Measurements from ENCODE around the gene GABRA4.

DNA sequence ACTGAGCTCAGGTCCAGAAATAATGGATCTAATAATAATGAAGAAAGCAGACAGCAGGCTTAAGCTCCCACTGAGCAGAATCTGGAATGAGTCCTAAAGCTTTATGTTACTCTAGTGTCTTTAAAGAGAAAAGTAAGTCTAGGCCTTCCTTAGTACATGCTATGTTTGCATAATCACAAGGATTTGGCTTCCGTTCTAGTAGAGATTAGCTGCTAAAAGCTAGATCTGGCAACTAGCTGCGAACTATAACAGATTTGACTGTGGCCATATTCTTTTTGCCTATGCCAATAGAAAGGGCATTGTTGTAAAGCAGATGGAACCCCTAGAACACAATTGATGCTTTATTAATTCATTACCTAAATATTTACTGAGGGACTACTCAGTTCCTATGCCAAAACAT, 103.3 kb downstream of the GABRA4 start:
- TF ChIP-seq POLR2A (IDR thresholded peaks at IDR 0.05), result no peak
- TF ChIP-seq CTCF (IDR thresholded peaks at IDR 0.05), result no peak
